B cell (primary cell): ENCODE data around the gene TTLL10. TPM values are rescaled to one million over a fixed set of nuclear protein-coding genes. Genes with fewer than 3 reads are reported as not detected.

Source experiments
- polyA plus RNA-seq: library from polyadenylated mRNA; depleted of rRNA; stranded (reverse); fragments of >200 nt; gene quantifications from 2 replicates; pipeline ENCODE4 v1.2.3, GENCODE V29; 2012
- small RNA-seq: library from RNA; depleted of rRNA; stranded (forward); fragments of <200 nt; gene quantifications from one replicate; pipeline ENCODE3, GENCODE V24; 2012; ENCODE audit warnings: low replicate concordance, low read depth; ENCODE audit not compliant: insufficient read length
- total RNA-seq, 2 donors: library from RNA; stranded (reverse); fragments of 120-200 nt in 1 of 2; gene quantifications; 1 replicate in 1 of 2; 2 replicates in 1 of 2; pipeline versions ENCODE4 v1.2.3 to v1.2.4, GENCODE V29; 2013 to 2022

Gene TTLL10
- total and polyA plus RNA-seq, 2 donors (not counting 1 experiment from before 2014, with no cell fraction given): 0.37 to 0.45 TPM

Small RNAs within 50 kb of the gene (small RNA-seq; reads per million reads assigned to genes)
- gene MIR200A (2.7 reads per million, percentile 38 among the genes with 10 or more reads in this experiment), gene MIR200B (not detected), gene MIR429 (not detected)

Other genes starting within 250 kb of the TTLL10 start
- gene SAMD11, start 250.0 kb upstream of the TTLL10 start, total RNA-seq: not detected in 2 replicates
- gene SAMD11, start 250.0 kb upstream of the TTLL10 start, polyA plus RNA-seq: not detected in 2 replicates
- gene NOC2L, start 214.6 kb upstream of the TTLL10 start, total RNA-seq: 64.1 and 69.2 TPM in 2 replicates
- gene NOC2L, start 214.6 kb upstream of the TTLL10 start, polyA plus RNA-seq: 48.0 and 63.3 TPM in 2 replicates
- 21.6 and 30.1 TPM in 2 replicates for gene KLHL17, start 213.3 kb upstream of the TTLL10 start, total RNA-seq
- gene KLHL17, start 213.3 kb upstream of the TTLL10 start, polyA plus RNA-seq: 57.1 and 57.5 TPM in 2 replicates
- gene PLEKHN1, start 207.4 kb upstream of the TTLL10 start, total RNA-seq: 0.63 and 1.1 TPM in 2 replicates
- 0.36 and 0.37 TPM in 2 replicates for gene PLEKHN1, start 207.4 kb upstream of the TTLL10 start, polyA plus RNA-seq
- gene PERM1, start 191.8 kb upstream of the TTLL10 start, total RNA-seq: not detected in 2 replicates
- not detected in 2 replicates for gene PERM1, start 191.8 kb upstream of the TTLL10 start, polyA plus RNA-seq
- gene HES4, start 173.8 kb upstream of the TTLL10 start, total RNA-seq: 3.2 and 4.3 TPM in 2 replicates
- gene HES4, start 173.8 kb upstream of the TTLL10 start, polyA plus RNA-seq: 4.5 and 18.1 TPM in 2 replicates
- 25.2 and 28.3 TPM in 2 replicates for gene ISG15, start 160.4 kb upstream of the TTLL10 start, total RNA-seq
- 71.2 and 91.4 TPM in 2 replicates for gene ISG15, start 160.4 kb upstream of the TTLL10 start, polyA plus RNA-seq
- 31.3 and 32.3 TPM in 2 replicates for gene AGRN, start 153.8 kb upstream of the TTLL10 start, total RNA-seq
- 7.0 and 7.3 TPM in 2 replicates for gene AGRN, start 153.8 kb upstream of the TTLL10 start, polyA plus RNA-seq
- not detected in 2 replicates for gene RNF223, start 99.6 kb upstream of the TTLL10 start, total RNA-seq
- gene RNF223, start 99.6 kb upstream of the TTLL10 start, polyA plus RNA-seq: not detected in 2 replicates
- gene C1orf159, start 57.8 kb upstream of the TTLL10 start, total RNA-seq: 23.0 and 25.3 TPM in 2 replicates
- gene C1orf159, start 57.8 kb upstream of the TTLL10 start, polyA plus RNA-seq: 25.6 and 29.6 TPM in 2 replicates
- 33.5 and 38.1 TPM in 2 replicates for gene TNFRSF18, start 32.7 kb downstream of the TTLL10 start, total RNA-seq
- gene TNFRSF18, start 32.7 kb downstream of the TTLL10 start, polyA plus RNA-seq: 10.1 and 25.2 TPM in 2 replicates
- 1.8 and 2.3 TPM in 2 replicates for gene TNFRSF4, start 40.3 kb downstream of the TTLL10 start, total RNA-seq
- gene TNFRSF4, start 40.3 kb downstream of the TTLL10 start, polyA plus RNA-seq: 0.63 and 1.9 TPM in 2 replicates
- gene SDF4, start 58.1 kb downstream of the TTLL10 start, total RNA-seq: 143 and 151 TPM in 2 replicates
- gene SDF4, start 58.1 kb downstream of the TTLL10 start, polyA plus RNA-seq: 100 and 104 TPM in 2 replicates
- gene B3GALT6, start 58.4 kb downstream of the TTLL10 start, total RNA-seq: 21.0 TPM in 2 replicates
- gene B3GALT6, start 58.4 kb downstream of the TTLL10 start, polyA plus RNA-seq: 4.7 and 5.9 TPM in 2 replicates
- 3.2 and 6.1 TPM in 2 replicates for gene C1QTNF12, start 72.8 kb downstream of the TTLL10 start, total RNA-seq
- gene C1QTNF12, start 72.8 kb downstream of the TTLL10 start, polyA plus RNA-seq: 1.2 and 1.8 TPM in 2 replicates
- gene UBE2J2, start 100.0 kb downstream of the TTLL10 start, total RNA-seq: 115 and 120 TPM in 2 replicates
- 32.8 and 40.1 TPM in 2 replicates for gene UBE2J2, start 100.0 kb downstream of the TTLL10 start, polyA plus RNA-seq
- 7.3 and 10.6 TPM in 2 replicates for gene SCNN1D, start 106.6 kb downstream of the TTLL10 start, total RNA-seq
- 14.7 and 21.3 TPM in 2 replicates for gene SCNN1D, start 106.6 kb downstream of the TTLL10 start, polyA plus RNA-seq
- gene ACAP3, start 134.1 kb downstream of the TTLL10 start, total RNA-seq: 40.7 and 49.1 TPM in 2 replicates
- 124 and 126 TPM in 2 replicates for gene ACAP3, start 134.1 kb downstream of the TTLL10 start, polyA plus RNA-seq
- gene PUSL1, start 134.7 kb downstream of the TTLL10 start, total RNA-seq: 15.7 and 17.9 TPM in 2 replicates
- 21.3 and 25.8 TPM in 2 replicates for gene PUSL1, start 134.7 kb downstream of the TTLL10 start, polyA plus RNA-seq
- 149 and 167 TPM in 2 replicates for gene INTS11, start 150.8 kb downstream of the TTLL10 start, total RNA-seq
- gene INTS11, start 150.8 kb downstream of the TTLL10 start, polyA plus RNA-seq: 245 and 279 TPM in 2 replicates
- 18.8 and 21.6 TPM in 2 replicates for gene CPTP, start 150.9 kb downstream of the TTLL10 start, total RNA-seq
- 8.0 and 17.1 TPM in 2 replicates for gene CPTP, start 150.9 kb downstream of the TTLL10 start, polyA plus RNA-seq
- gene TAS1R3, start 157.4 kb downstream of the TTLL10 start, total RNA-seq: 4.0 and 4.1 TPM in 2 replicates
- 5.7 and 11.7 TPM in 2 replicates for gene TAS1R3, start 157.4 kb downstream of the TTLL10 start, polyA plus RNA-seq
- gene DVL1, start 175.5 kb downstream of the TTLL10 start, total RNA-seq: 46.1 and 48.2 TPM in 2 replicates
- gene DVL1, start 175.5 kb downstream of the TTLL10 start, polyA plus RNA-seq: 46.0 and 53.5 TPM in 2 replicates
- not detected in 2 replicates for gene MXRA8, start 184.7 kb downstream of the TTLL10 start, total RNA-seq
- 0.10 and 0.25 TPM in 2 replicates for gene MXRA8, start 184.7 kb downstream of the TTLL10 start, polyA plus RNA-seq
- gene AURKAIP1, start 201.3 kb downstream of the TTLL10 start, total RNA-seq: 61.7 and 67.0 TPM in 2 replicates
- gene AURKAIP1, start 201.3 kb downstream of the TTLL10 start, polyA plus RNA-seq: 47.3 and 61.1 TPM in 2 replicates
- 347 and 367 TPM in 2 replicates for gene CCNL2, start 225.5 kb downstream of the TTLL10 start, total RNA-seq
- 263 and 333 TPM in 2 replicates for gene CCNL2, start 225.5 kb downstream of the TTLL10 start, polyA plus RNA-seq
- 119 and 129 TPM in 2 replicates for gene MRPL20, start 233.4 kb downstream of the TTLL10 start, total RNA-seq
- 55.9 and 59.3 TPM in 2 replicates for gene MRPL20, start 233.4 kb downstream of the TTLL10 start, polyA plus RNA-seq
- not detected in 2 replicates for gene ANKRD65, start 247.4 kb downstream of the TTLL10 start, total RNA-seq
- 0.12 TPM in 1 of 2 replicates, not detected in the other for gene ANKRD65, start 247.4 kb downstream of the TTLL10 start, polyA plus RNA-seq